ENCODE measurements around the gene XXYLT1.

XXYLT1 gene

GRCh38 chr3:195083659-195084058, 187.3 kb downstream of the XXYLT1 start:
- TF ChIP-seq EZH2 (IDR thresholded peaks at IDR 0.05; ENCODE audit: borderline replicate concordance, low read length) (no peak), CTCF (IDR thresholded peaks at IDR 0.05; ENCODE audit: low read length) (no peak)
- Histone ChIP-seq H3K4me1 (ENCODE audit: insufficient read depth, low read length, severe bottlenecking) (no peaks in the 10 kb centered on the region), H3K36me3 (ENCODE audit: insufficient read depth, low read length) (no peaks in the 10 kb centered on the region), H3K27ac (ENCODE audit: low read depth, low read length, poor library complexity, severe bottlenecking) (no peak overlapping the region), H3K9me3 (ENCODE audit: low read length) (no peaks in the 10 kb centered on the region), H3K9ac (ENCODE audit: low read length) (no peak overlapping the region), H3F3A (ENCODE audit: insufficient read depth, low read length) (no peaks in the 10 kb centered on the region), H3K27me3 (ENCODE audit: insufficient read depth, low read length) (0 out of 2 replicates have a peak, but pooled peaks cover 5% of the 10 kb centered on the region), H2AFZ (ENCODE audit: low read length) (no peak overlapping the region), H3K9me2 (ENCODE audit: low read depth, low read length) (no peaks in the 10 kb centered on the region), H4K20me1 (ENCODE audit: insufficient read depth, low read length) (no peaks in the 10 kb centered on the region), H3K79me2 (ENCODE audit: insufficient read depth, low read length) (no peaks in the 10 kb centered on the region), H3K4me3 (ENCODE audit: low read depth, low read length, poor library complexity, severe bottlenecking) (no peak overlapping the region), H3K4me2 (ENCODE audit: low read length) (no peak overlapping the region)

GRCh38 chr3:195082811-195083210, 188.1 kb downstream of the XXYLT1 start:
- no peak overlapping the region for H2AFZ ChIP-seq (ENCODE audit: low read length)
- H3K79me2 ChIP-seq (ENCODE audit: insufficient read depth, low read length): no peaks in the 10 kb centered on the region
- no peaks in the 10 kb centered on the region for H3K9me3 ChIP-seq (ENCODE audit: low read length)
- no peak overlapping the region for H3K27ac ChIP-seq (ENCODE audit: low read depth, low read length, poor library complexity, severe bottlenecking)
- 0 out of 2 replicates have a peak, but pooled peaks cover 5% of the 10 kb centered on the region for H3K27me3 ChIP-seq (ENCODE audit: insufficient read depth, low read length)
- H3K9ac ChIP-seq (ENCODE audit: low read length): no peak overlapping the region
- no peaks in the 10 kb centered on the region for H3K36me3 ChIP-seq (ENCODE audit: insufficient read depth, low read length)
- no peak overlapping the region for H3K4me2 ChIP-seq (ENCODE audit: low read length)
- TF ChIP-seq CTCF (IDR thresholded peaks at IDR 0.05; ENCODE audit: low read length) (no peak), EZH2 (IDR thresholded peaks at IDR 0.05; ENCODE audit: borderline replicate concordance, low read length) (no peak)
- H3K4me3 ChIP-seq (ENCODE audit: low read depth, low read length, poor library complexity, severe bottlenecking): no peak overlapping the region
- H3F3A ChIP-seq (ENCODE audit: insufficient read depth, low read length): no peaks in the 10 kb centered on the region
- no peaks in the 10 kb centered on the region for H3K9me2 ChIP-seq (ENCODE audit: low read depth, low read length)
- H3K4me1 ChIP-seq (ENCODE audit: insufficient read depth, low read length, severe bottlenecking): no peaks in the 10 kb centered on the region
- H4K20me1 ChIP-seq (ENCODE audit: insufficient read depth, low read length): no peaks in the 10 kb centered on the region

GRCh38 chr3:195081242-195081963, 189.6 kb downstream of the XXYLT1 start:
- H3K27ac ChIP-seq (ENCODE audit: low read depth, low read length, poor library complexity, severe bottlenecking): no peak overlapping the region
- H3K36me3 ChIP-seq (ENCODE audit: insufficient read depth, low read length): no peaks in the 10 kb centered on the region
- H3K27me3 ChIP-seq (ENCODE audit: insufficient read depth, low read length): 0 out of 2 replicates have a peak, but pooled peaks cover 5% of the 10 kb centered on the region
- H3K9me2 ChIP-seq (ENCODE audit: low read depth, low read length): no peaks in the 10 kb centered on the region
- H3K4me3 ChIP-seq (ENCODE audit: low read depth, low read length, poor library complexity, severe bottlenecking): no peak overlapping the region
- H4K20me1 ChIP-seq (ENCODE audit: insufficient read depth, low read length): no peaks in the 10 kb centered on the region
- no peaks in the 10 kb centered on the region for H3K9me3 ChIP-seq (ENCODE audit: low read length)
- no peak overlapping the region for H3K4me2 ChIP-seq (ENCODE audit: low read length)
- H3K79me2 ChIP-seq (ENCODE audit: insufficient read depth, low read length): no peaks in the 10 kb centered on the region
- TF ChIP-seq CTCF (IDR thresholded peaks at IDR 0.05; ENCODE audit: low read length): no peak
- no peak for TF ChIP-seq EZH2 (IDR thresholded peaks at IDR 0.05; ENCODE audit: borderline replicate concordance, low read length)
- H3K9ac ChIP-seq (ENCODE audit: low read length): no peak overlapping the region
- H3K4me1 ChIP-seq (ENCODE audit: insufficient read depth, low read length, severe bottlenecking): no peaks in the 10 kb centered on the region
- H3F3A ChIP-seq (ENCODE audit: insufficient read depth, low read length): no peaks in the 10 kb centered on the region
- H2AFZ ChIP-seq (ENCODE audit: low read length): no peak overlapping the region
